Trophoblast cell (in vitro differentiated cells and primary cell): ENCODE results near the gene TALDO1.

ENCODE experiments used
- DNase-seq, 2 donors: peaks; one replicate each; pipeline ENCODE4 v3.0.0-alpha.2; 2016
- H2AFZ ChIP-seq: 2 replicates; pipeline ENCODE4 v1.6.1; 2013; ENCODE audit warnings: low read length, moderate library complexity, mild to moderate bottlenecking; ENCODE audit not compliant: insufficient read depth, poor library complexity
- H2AK5ac ChIP-seq: 2 replicates; pipeline ENCODE4 v1.6.1; 2013; ENCODE audit warnings: mild to moderate bottlenecking, low read length
- H2BK120ac ChIP-seq: 2 replicates; pipeline ENCODE4 v1.6.1; 2013; ENCODE audit warnings: low read length, mild to moderate bottlenecking, moderate library complexity; ENCODE audit not compliant: insufficient read depth, poor library complexity
- H2BK12ac ChIP-seq: 2 replicates; pipeline ENCODE4 v1.6.1; 2013; ENCODE audit warnings: mild to moderate bottlenecking, low read length, moderate library complexity
- H2BK5ac ChIP-seq: 2 replicates; pipeline ENCODE4 v1.6.1; 2013; ENCODE audit warnings: low read length, low read depth, moderate library complexity, mild to moderate bottlenecking; ENCODE audit not compliant: poor library complexity
- H3K14ac ChIP-seq: 2 replicates; pipeline ENCODE4 v1.6.1; 2013; ENCODE audit warnings: mild to moderate bottlenecking, low read length
- H3K18ac ChIP-seq: 2 replicates; pipeline ENCODE4 v1.6.1; 2013; ENCODE audit warnings: mild to moderate bottlenecking, low read length
- H3K23ac ChIP-seq: 2 replicates; pipeline ENCODE4 v1.6.1; 2013; ENCODE audit warnings: low read length
- H3K27ac ChIP-seq: 2 replicates; pipeline ENCODE4 v1.5.1; 2013; ENCODE audit warnings: low read depth, mild to moderate bottlenecking, inconsistent platforms, low read length, moderate library complexity
- H3K27me3 ChIP-seq: 2 replicates; pipeline ENCODE4 v1.6.1; 2013; ENCODE audit warnings: inconsistent platforms, mild to moderate bottlenecking, low read length, moderate library complexity; ENCODE audit not compliant: insufficient read depth
- H3K36me3 ChIP-seq, 2 experiments: 1 replicate in 1 of 2; 2 replicates in 1 of 2; pipeline ENCODE4 v1.6.1; 2013; ENCODE audit warnings: low read length in 2 of 2, mild to moderate bottlenecking in 2 of 2, moderate library complexity in 1 of 2; ENCODE audit not compliant: insufficient read depth in 2 of 2, control insufficient read depth in 1 of 2
- H3K4ac ChIP-seq: 2 replicates; pipeline ENCODE4 v1.6.1; 2013; ENCODE audit warnings: low read depth, mild to moderate bottlenecking, low read length, moderate library complexity
- H3K4me1 ChIP-seq, 2 experiments: 1 replicate in 1 of 2; 2 replicates in 1 of 2; pipeline ENCODE4 v1.6.1; 2013; ENCODE audit warnings: low read length in 2 of 2, mild to moderate bottlenecking in 2 of 2, moderate library complexity in 1 of 2; ENCODE audit not compliant: insufficient read depth in 2 of 2, control insufficient read depth in 1 of 2
- H3K4me2 ChIP-seq: 2 replicates; pipeline ENCODE4 v1.6.1; 2013; ENCODE audit warnings: inconsistent platforms, mild to moderate bottlenecking, low read length, moderate library complexity
- H3K4me3 ChIP-seq: 2 replicates; pipeline ENCODE4 v1.5.1; 2013; ENCODE audit warnings: mild to moderate bottlenecking, low read depth, low read length, inconsistent platforms
- H3K79me1 ChIP-seq: one replicate; pipeline ENCODE4 v1.6.1; 2013; ENCODE audit warnings: low read length
- H3K79me2 ChIP-seq: 2 replicates; pipeline ENCODE4 v1.6.1; 2013; ENCODE audit warnings: low read length, mild to moderate bottlenecking; ENCODE audit not compliant: control insufficient read depth, insufficient read depth, poor library complexity
- H3K9ac ChIP-seq: 2 replicates; pipeline ENCODE4 v1.6.1; 2013; ENCODE audit warnings: mild to moderate bottlenecking, low read length
- H3K9me3 ChIP-seq: 2 replicates; pipeline ENCODE4 v1.6.1; 2013; ENCODE audit warnings: low read depth, mild to moderate bottlenecking, control low read depth, inconsistent platforms, low read length; ENCODE audit not compliant: insufficient read depth
- H4K12ac ChIP-seq: 2 replicates; pipeline ENCODE4 v1.6.1; 2013; ENCODE audit warnings: low read depth, mild to moderate bottlenecking, low read length, moderate library complexity
- H4K8ac ChIP-seq: 2 replicates; pipeline ENCODE4 v1.6.1; 2013; ENCODE audit warnings: low read depth, mild to moderate bottlenecking, low read length, moderate library complexity
- H4K91ac ChIP-seq: one replicate; pipeline ENCODE4 v1.6.1; 2013; ENCODE audit warnings: low read depth, mild to moderate bottlenecking, low read length, moderate library complexity
- WGBS: extraction: QIAGEN DNeasy Blood & Tissue Kit; methylation state at CpG from one replicate; pipeline ENCODE4 v1.1.7; 2013; ENCODE audit warnings: missing lambda C conversion rate; ENCODE audit not compliant: insufficient read length, insufficient coverage; ENCODE audit errors: extremely low coverage; 5-methylcytosine and 5-hydroxymethylcytosine counted together

The TALDO1 gene

GRCh38 chr11:802018-802617 is 54.9 kb downstream of the TALDO1 start:
- H3K27me3 ChIP-seq = no peaks in the 10 kb centered on the region
- H3K79me2 ChIP-seq = peaks cover 12% of the 10 kb centered on the region
- H2AFZ ChIP-seq = no peak overlapping the region
- peaks cover 42 to 45% of the 10 kb centered on the region in 2 experiments for H3K36me3 ChIP-seq
- no peak overlapping the region for H3K9ac ChIP-seq
- H2BK12ac ChIP-seq = no peak overlapping the region
- no peak overlapping the region for H2BK120ac ChIP-seq
- no CpG with 5 or more reads among the region's 21 CpGs for WGBS
- H3K4me2 ChIP-seq = no peak overlapping the region
- peaks cover 5% of the 10 kb centered on the region for H3K9me3 ChIP-seq
- H4K8ac ChIP-seq = no peak overlapping the region
- H3K4me1 ChIP-seq = peaks cover 15 to 18% of the 10 kb centered on the region in 2 experiments
- no peak overlapping the region for H2BK5ac ChIP-seq
- H3K14ac ChIP-seq = no peak overlapping the region
- no peak overlapping the region for H4K12ac ChIP-seq
- no peak for DNase-seq
- H3K4me3 ChIP-seq = peak overlapping the region; percentile 35
- H4K91ac ChIP-seq = no peak overlapping the region
- no peak overlapping the region for H3K23ac ChIP-seq
- H3K79me1 ChIP-seq = peaks cover 21% of the 10 kb centered on the region
- no peak overlapping the region for H3K27ac ChIP-seq
- no peak overlapping the region for H3K18ac ChIP-seq
- H2AK5ac ChIP-seq = no peak overlapping the region
- H3K4ac ChIP-seq = no peak overlapping the region

GRCh38 chr11:802693-803466 is 55.6 kb downstream of the TALDO1 start:
- peaks cover 42 to 45% of the 10 kb centered on the region in 2 experiments for H3K36me3 ChIP-seq
- H3K79me1 ChIP-seq = peaks cover 16% of the 10 kb centered on the region
- no peak overlapping the region for H4K12ac ChIP-seq
- H2AK5ac ChIP-seq = no peak overlapping the region
- no peak for DNase-seq
- H2BK12ac ChIP-seq = no peak overlapping the region
- no peak overlapping the region for H2BK120ac ChIP-seq
- H2BK5ac ChIP-seq = no peak overlapping the region
- no peak overlapping the region for H4K8ac ChIP-seq
- no peak overlapping the region for H3K23ac ChIP-seq
- no peak overlapping the region for H3K4me3 ChIP-seq
- H4K91ac ChIP-seq = no peak overlapping the region
- H3K4ac ChIP-seq = no peak overlapping the region
- no peaks in the 10 kb centered on the region for H3K27me3 ChIP-seq
- H3K4me2 ChIP-seq = no peak overlapping the region
- peaks cover 5% of the 10 kb centered on the region for H3K9me3 ChIP-seq
- no CpG with 5 or more reads among the region's 28 CpGs for WGBS
- no peak overlapping the region for H3K27ac ChIP-seq
- peaks cover 8% of the 10 kb centered on the region for H3K79me2 ChIP-seq
- no peak overlapping the region for H2AFZ ChIP-seq
- H3K9ac ChIP-seq = no peak overlapping the region
- H3K18ac ChIP-seq = no peak overlapping the region
- peaks cover 15 to 17% of the 10 kb centered on the region in 2 experiments for H3K4me1 ChIP-seq
- H3K14ac ChIP-seq = no peak overlapping the region

- no peak overlapping the region for H3K9ac ChIP-seq
- WGBS = no CpG with 5 or more reads among the region's 8 CpGs
- H3K79me2 ChIP-seq = peaks cover 6% of the 10 kb centered on the region
- peaks cover 16 to 17% of the 10 kb centered on the region in 2 experiments for H3K4me1 ChIP-seq
- no peak overlapping the region for H3K18ac ChIP-seq
- no peak overlapping the region for H3K4me2 ChIP-seq
- no peak overlapping the region for H2AFZ ChIP-seq
- peak overlapping the region; percentile 87 for H4K91ac ChIP-seq
- no peak overlapping the region for H2BK120ac ChIP-seq
- no peak overlapping the region for H2BK5ac ChIP-seq
- H3K4ac ChIP-seq = no peak overlapping the region
- H3K36me3 ChIP-seq = peaks cover 42 to 45% of the 10 kb centered on the region in 2 experiments
- H3K4me3 ChIP-seq = no peak overlapping the region
- H3K14ac ChIP-seq = no peak overlapping the region
- DNase-seq = no peak
- no peak overlapping the region for H3K23ac ChIP-seq
- peaks cover 5% of the 10 kb centered on the region for H3K9me3 ChIP-seq
- no peak overlapping the region for H4K12ac ChIP-seq
- H4K8ac ChIP-seq = no peak overlapping the region
- no peaks in the 10 kb centered on the region for H3K27me3 ChIP-seq
- H3K79me1 ChIP-seq = peaks cover 15% of the 10 kb centered on the region
- no peak overlapping the region for H2BK12ac ChIP-seq
- H3K27ac ChIP-seq = no peak overlapping the region
- H2AK5ac ChIP-seq = no peak overlapping the region
Observed at GRCh38 chr11:803467-803742, 56.1 kb downstream of the TALDO1 start.

- WGBS = no CpG with 5 or more reads among the region's 26 CpGs
- peaks cover 41 to 44% of the 10 kb centered on the region in 2 experiments for H3K36me3 ChIP-seq
- H3K79me1 ChIP-seq = peaks cover 18% of the 10 kb centered on the region
- peak overlapping the region; percentile 87 for H4K91ac ChIP-seq
- no peaks in the 10 kb centered on the region for H3K27me3 ChIP-seq
- H2BK12ac ChIP-seq = peak overlapping the region; percentile 7
- peak overlapping the region; percentile 17 for H2AFZ ChIP-seq
- H4K12ac ChIP-seq = peak overlapping the region; percentile 57
- H3K23ac ChIP-seq = no peak overlapping the region
- peaks cover 5% of the 10 kb centered on the region for H3K9me3 ChIP-seq
- H3K79me2 ChIP-seq = peaks cover 9% of the 10 kb centered on the region
- H3K27ac ChIP-seq = peak overlapping the region; percentile 8
- peak overlapping the region; percentile 76 for H3K4me2 ChIP-seq
- peaks cover 17% of the 10 kb centered on the region in 2 experiments for H3K4me1 ChIP-seq
- peak overlapping the region; percentile 72 for H3K14ac ChIP-seq
- H3K9ac ChIP-seq = no peak overlapping the region
- peak overlapping the region; percentile 26 for H2BK120ac ChIP-seq
- H3K4ac ChIP-seq = peak overlapping the region; percentile 7
- peak overlapping the region; percentile 80 for H4K8ac ChIP-seq
- no peak for DNase-seq
- no peak overlapping the region for H2BK5ac ChIP-seq
- H3K4me3 ChIP-seq = no peak overlapping the region
- peak overlapping the region; percentile 78 for H3K18ac ChIP-seq
- H2AK5ac ChIP-seq = peak overlapping the region; percentile 82
Observed at GRCh38 chr11:803770-804598, 56.7 kb downstream of the TALDO1 start.
